GM18519 (cell line): ENCODE measurements around the gene MC1R.
"Not testable (repeated sequence)": the region's sequence is repeated elsewhere in the genome, so short reads cannot be mapped to it uniquely, and the experiment has no call there.

Source experiments
- ATAC-seq: cut with Tn5 transposase; IDR thresholded peaks from one replicate; pipeline ENCODE4 v1.9.1; 2021; ENCODE audit warnings: mild to moderate bottlenecking, moderate library complexity; ENCODE audit not compliant: unreplicated experiment, low FRiP score

The MC1R gene

DNA sequence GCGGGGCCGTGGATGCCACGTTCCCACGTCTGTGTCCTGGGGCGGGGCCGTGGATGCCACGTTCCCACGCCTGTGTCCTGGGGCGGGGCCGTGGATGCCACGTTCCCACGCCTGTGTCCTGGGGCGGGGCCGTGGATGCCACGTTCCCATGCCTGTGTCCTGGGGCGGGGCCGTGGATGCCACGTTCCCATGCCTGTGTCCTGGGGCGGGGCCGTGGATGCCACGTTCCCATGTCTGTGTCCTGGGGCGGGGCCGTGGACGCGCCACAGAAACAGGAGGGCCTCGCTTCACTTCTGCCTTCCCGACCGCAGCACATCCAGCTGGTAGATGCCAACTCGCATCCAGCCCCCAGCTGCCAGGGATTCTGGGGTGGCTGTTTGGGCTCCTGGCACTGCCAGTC is 15.4 kb downstream of the MC1R start:
- ATAC-seq: not testable (repeated sequence)

DNA sequence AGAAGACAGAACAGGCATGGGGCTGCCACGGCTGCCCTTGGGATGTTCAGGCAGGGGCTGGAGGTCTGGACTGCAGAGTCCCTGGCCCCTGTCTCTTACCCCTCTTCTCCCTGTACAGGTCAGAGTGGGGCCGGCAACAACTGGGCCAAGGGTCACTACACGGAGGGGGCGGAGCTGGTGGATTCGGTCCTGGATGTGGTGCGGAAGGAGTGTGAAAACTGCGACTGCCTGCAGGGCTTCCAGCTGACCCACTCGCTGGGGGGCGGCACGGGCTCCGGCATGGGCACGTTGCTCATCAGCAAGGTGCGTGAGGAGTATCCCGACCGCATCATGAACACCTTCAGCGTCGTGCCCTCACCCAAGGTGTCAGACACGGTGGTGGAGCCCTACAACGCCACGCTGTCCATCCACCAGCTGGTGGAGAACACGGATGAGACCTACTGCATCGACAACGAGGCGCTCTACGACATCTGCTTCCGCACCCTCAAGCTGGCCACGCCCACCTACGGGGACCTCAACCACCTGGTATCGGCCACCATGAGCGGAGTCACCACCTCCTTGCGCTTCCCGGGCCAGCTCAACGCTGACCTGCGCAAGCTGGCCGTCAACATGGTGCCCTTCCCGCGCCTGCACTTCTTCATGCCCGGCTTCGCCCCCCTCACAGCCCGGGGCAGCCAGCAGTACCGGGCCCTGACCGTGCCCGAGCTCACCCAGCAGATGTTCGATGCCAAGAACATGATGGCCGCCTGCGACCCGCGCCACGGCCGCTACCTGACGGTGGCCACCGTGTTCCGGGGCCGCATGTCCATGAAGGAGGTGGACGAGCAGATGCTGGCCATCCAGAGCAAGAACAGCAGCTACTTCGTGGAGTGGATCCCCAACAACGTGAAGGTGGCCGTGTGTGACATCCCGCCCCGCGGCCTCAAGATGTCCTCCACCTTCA is 16.2 kb downstream of the MC1R start:
- ATAC-seq: no peak

- ATAC-seq: not testable (repeated sequence)
Measured at GRCh38 chr16:89935620-89936019, 17.0 kb downstream of the MC1R start.

GRCh38 chr16:89936034-89936433 is 17.4 kb downstream of the MC1R start:
- no peak for ATAC-seq

- no peak for ATAC-seq
Measured at GRCh38 chr16:89936508-89936907, 17.8 kb downstream of the MC1R start.

DNA sequence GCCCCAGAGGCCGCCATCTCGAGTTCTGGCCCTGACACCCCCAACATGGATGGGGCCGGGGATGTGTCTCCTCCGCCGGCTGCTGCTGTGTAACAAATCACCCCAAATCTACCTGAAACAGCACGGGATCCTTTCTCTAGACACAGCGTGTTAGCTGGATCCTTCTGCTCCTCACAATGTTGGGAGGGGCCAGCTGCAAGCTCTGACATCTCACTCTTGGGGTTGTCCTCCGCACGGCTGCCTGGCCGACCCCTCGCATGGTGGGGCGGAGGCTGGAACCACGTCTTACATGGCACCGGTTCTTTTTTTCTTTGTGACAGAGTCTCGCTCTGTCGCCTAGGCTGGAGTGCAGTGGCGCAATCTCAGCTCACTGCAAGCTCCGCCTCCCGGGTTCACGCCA is 18.3 kb downstream of the MC1R start:
- ATAC-seq: no peak

DNA sequence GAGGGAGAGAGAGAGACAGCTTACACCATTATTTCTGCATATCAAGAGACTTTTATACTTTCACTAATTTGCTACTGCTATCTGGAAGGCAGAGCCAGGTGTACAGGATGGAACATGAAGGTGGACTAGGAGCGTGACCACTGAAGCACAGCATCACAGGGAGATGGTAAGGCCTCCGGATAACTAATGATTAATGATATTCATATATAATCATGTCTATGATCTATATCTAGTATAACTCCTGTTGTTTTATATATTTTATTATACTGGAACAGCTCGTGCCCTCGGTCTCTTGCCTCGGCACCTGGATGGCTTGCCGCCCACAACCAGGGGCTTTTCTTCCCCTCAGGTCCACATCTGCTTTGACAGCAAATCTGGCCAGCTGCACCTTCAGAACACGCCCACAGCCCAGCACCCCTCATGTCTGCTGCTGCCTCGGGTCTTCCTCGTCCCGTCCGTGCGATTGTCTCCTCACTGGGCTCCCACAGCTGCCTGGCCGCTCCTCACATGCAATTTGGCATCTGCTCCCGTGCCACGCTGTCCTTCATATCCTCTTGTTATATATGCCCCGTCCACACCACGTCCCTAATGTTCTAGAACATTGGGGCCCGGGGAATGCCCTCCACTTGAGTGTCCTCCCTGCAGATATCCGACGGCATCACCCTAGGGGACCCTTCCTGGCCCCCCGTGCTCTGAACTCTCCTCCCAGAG is 19.7 kb downstream of the MC1R start:
- no peak for ATAC-seq

GRCh38 chr16:89944773-89945172 is 26.1 kb downstream of the MC1R start:
- no peak for ATAC-seq

GRCh38 chr16:89945654-89946053 is 27.0 kb downstream of the MC1R start:
- no peak for ATAC-seq

- ATAC-seq: no peak
Measured at GRCh38 chr16:89946515-89946914, 27.9 kb downstream of the MC1R start.

DNA sequence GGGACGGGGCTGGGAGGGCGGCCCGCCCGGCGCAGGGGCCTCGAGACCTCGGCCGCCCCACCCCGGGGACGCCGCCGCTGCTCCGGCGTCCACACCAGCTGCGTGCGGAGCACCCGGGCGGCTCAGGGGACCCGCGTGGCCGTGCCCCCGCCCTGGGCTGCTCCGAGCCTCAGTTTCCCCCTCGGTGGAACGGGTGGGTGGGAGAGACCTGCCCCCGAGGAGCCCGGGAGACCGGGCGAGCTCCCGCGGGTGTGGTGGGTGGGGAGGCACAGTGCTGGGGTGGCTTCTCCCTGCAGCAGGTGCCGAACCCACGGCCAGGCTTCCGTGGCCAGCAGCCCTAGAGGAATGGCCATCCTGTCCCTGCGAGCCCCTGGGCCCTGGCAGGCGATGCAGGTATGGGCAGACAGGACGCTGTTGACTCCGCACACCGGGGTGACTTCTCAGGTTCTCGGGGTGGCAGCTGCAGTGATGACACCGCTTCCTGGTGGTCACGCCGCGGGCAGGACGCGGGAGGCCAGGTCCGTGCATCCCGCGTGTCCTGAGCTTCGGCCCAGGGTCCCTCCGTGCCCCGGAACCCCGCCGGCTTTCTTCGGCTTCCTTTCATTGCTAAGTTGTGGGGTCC is 30.6 kb downstream of the MC1R start:
- ATAC-seq: no peak

DNA sequence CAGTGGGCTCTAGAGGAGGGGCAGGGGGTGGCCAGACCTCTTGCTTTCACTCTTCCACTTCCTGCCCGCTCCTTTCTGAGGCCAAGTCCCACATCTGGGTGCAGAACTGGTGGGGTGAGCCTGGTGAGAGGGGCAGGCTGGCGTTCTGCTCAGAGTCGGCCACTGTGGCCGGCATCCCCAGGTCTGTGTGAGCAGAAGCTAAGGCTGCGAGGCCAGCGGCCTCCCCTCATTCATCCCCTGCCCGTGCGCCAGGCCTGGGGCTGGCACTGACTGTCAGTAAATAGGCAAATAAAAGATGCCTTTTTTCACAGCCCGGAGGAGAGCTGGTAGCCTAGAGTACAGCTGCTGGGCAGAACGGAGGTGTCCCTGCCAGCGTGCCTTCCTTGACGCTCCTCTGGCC is 31.1 kb downstream of the MC1R start:
- ATAC-seq: no peak

GRCh38 chr16:89951509-89951908 is 32.8 kb downstream of the MC1R start:
- ATAC-seq: no peak

DNA sequence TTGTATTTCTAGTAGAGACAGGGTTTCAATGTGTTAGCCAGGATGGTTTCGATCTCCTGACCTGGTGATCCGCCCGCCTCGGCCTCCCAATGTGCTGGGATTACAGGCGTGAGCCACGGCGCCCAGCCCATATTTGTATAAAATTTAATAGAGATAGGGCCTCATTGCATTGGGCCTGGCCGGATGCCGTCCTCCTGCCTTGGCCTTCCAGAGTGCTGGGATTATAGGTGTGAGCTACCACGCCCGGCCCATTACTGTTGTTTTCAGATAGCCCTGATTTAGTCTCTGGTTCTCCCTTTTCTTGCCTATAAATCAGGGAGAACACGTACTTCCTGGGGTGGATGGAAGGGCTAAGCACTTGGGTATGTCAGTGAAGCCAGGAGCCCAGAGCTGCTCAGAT is 33.4 kb downstream of the MC1R start:
- no peak for ATAC-seq

- no peak for ATAC-seq
Measured at GRCh38 chr16:89952551-89952950, 33.9 kb downstream of the MC1R start.

- ATAC-seq: no peak
Measured at GRCh38 chr16:89953671-89954406, 35.2 kb downstream of the MC1R start.

DNA sequence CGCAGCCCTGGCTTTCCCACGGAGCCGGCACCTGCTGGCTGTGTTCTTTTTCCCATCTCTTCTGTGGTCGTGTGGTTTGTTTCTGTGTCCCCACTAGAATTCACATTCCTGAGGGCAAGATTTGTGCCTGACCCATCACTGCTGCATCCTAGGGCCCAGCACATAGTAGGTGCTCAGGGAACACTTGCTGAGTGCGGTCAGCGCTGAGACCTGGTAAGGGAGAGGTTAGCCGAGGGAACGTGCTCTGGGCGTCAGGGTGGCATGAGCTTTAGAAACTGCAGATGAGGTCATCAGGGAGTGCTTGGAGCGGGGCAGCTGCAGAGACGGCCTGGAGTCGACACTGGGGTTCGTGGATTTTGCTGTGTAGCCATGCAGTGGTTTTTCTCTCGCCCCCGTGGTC is 35.8 kb downstream of the MC1R start:
- ATAC-seq: no peak

GRCh38 chr16:89955001-89955685 is 36.5 kb downstream of the MC1R start:
- ATAC-seq: no peak

DNA sequence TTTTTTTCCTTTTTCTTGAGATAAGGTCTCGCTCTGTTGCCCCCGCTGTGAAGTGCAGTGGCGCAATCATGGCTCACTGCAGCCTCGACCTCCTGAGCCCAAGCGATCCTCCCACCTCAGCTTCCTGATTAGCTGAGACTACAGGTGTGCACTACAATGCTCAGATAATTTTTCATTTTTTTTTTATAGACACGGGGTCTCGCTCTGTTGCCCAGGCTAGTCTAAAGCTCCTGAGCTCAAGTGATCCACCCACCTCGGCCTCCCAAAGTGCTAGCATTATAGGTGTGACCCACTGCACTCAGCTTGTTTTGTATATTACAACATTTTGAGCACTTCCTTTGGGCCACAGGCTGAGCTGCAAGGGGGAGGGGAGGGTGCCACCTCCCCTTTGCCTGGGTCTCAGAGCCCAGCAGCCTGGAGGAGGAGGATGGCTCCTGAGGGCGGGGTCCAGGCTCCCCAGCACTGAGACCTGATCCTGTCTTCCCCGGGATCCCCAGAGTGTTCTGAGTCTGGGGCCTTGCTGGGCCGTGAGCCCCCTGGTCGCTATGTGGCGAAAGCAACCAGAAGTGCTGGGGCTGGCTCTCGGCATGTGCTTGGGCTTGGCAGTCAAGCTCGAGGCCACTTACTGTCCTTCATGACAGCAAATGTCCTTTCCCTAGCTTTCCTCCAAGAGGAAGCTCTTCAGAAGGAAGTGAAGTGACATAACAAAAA is 38.0 kb downstream of the MC1R start:
- no peak for ATAC-seq
